NCI-H146 treated with DMSO at 0.1 percent for 48 hours (cell line): ENCODE data around the gene COX8A.
A peak's percentile ranks its signal among the peaks of the same experiment; 100 is the strongest.

Experiments
- DNase-seq: peaks from one replicate; lab custom pipeline; 2025; ENCODE audit not compliant: unreplicated experiment; lab: John Stamatoyannopoulos, UW

COX8A gene

GRCh38 chr11:64001484-64002420 is 27.3 kb downstream of the COX8A start:
- DNase-seq = no peak

- DNase-seq = no peak
Observed at GRCh38 chr11:64003807-64004589, 29.6 kb downstream of the COX8A start.

GRCh38 chr11:64004590-64004984 is 30.2 kb downstream of the COX8A start:
- no peak for DNase-seq

GRCh38 chr11:64005691-64006090 is 31.3 kb downstream of the COX8A start:
- DNase-seq = no peak

DNA sequence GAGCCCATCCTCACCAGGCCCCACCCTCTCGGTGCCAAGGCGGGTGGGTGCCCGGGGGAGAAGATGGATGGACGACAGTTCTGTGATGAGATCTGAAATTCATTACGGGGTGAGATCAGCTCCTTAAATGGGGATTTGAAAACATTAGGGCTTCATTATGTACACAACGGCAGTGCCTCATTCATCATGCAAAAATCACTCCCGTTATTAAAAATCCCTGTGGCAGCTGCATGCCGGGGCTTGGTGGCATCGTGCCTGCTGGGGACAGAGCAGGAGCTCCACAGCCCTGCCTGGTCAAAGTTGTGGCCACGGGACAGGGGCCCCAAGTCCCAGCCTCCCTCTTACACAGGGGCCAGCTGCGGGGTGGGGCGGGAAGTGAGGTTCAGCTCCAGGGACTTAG is 32.0 kb downstream of the COX8A start:
- no peak for DNase-seq

GRCh38 chr11:64007160-64007628 is 32.8 kb downstream of the COX8A start:
- DNase-seq = no peak

DNA sequence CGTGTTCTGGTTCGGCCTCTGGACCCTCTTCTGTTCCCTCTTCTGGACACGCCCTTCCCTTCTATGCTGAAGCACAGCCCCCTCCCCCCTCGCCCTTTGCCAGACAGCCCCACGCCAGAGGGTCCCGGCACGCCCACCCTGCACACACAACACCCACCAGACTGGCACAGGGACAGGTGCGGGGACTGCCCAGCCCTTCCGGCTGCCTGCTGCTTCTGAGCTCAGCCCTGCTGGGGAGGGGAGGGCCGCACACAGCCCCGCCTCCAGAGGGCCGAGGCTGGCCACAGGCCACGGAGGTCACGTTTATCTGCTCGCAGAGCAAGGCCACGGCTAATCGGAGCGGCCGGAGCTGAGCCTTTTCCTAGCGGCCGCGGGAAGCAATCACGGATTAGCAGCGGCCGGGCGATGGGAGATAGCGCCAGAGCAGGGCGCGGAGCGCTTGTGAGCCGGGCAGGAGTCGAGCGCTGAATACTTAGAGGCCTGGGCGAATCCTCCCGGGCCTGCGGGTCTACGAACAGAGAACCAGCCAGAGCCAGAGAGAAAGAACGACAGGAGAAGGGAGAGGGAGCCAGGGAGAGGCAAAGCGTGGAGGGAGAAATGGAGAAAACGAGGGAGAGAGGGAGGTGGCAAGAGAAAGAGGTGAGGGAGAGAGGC is 33.3 kb downstream of the COX8A start:
- DNase-seq = peak; percentile 77

DNA sequence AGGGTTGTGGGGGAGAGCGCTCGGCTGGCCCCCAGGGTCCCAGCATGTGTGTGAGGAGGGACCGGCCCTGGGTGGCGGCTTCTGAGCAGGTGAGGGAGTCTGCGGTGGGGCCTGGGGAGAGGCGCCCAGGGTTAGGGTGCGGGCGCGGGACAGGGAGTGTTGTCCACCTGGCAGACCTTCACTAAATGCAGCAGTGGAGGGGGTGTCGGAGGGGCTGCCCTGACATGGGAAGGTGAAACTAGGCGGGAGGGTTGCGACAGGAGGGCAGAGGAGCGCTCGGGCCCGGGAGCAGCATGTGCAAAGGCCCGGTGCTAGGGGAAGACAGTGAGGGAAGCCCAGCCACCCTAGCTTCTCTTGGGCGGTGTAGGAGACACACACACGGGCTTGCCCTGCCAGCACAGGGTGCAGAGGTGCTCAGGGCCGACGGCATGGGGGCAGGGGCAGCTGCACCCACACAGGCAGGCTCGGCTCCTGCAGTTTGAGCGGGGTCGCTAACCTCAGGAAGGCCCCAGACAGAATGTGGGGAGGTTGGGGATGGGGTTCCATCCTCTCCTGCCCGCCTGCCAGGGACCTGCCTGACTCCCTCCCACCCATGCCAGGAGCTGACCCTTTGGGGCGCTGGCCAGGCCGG is 34.0 kb downstream of the COX8A start:
- no peak for DNase-seq

DNA sequence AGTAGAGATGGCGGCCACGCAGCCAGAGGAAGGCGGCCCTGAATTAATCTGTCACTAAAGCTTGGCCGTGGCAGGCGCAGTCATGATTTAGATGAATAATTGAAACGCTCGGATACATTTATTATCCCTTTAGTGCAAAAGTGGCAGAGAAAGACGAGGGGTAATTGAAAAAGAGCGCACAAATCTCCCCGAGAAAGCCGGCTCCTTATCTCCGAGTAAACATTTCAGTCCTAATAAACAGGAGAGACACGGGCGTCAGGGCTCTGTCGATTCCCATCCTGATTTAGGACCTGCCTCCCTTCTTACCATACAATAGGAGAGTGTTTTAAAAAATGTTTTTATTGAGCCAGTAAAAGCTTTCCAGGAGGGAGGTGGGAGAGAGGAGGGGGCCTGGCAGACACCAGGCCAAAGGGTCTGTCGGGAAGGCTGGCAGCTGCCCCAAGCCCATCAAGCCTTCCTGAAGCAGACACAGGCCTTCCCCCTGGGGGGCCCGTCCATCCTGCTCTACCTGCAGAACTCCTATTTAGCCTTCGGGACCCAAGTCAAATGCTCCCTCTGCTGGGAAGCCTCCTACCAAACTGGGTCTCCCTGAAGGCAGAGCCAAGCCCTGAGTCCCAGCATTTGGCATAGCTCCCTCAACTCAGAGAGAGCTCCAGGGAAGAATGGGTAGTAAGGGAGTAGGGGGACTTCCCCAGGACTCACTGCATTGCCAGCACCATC is 34.7 kb downstream of the COX8A start:
- DNase-seq = no peak

GRCh38 chr11:64009710-64010109 is 35.3 kb downstream of the COX8A start:
- DNase-seq = no peak

GRCh38 chr11:64010783-64011182 is 36.4 kb downstream of the COX8A start:
- no peak for DNase-seq

DNA sequence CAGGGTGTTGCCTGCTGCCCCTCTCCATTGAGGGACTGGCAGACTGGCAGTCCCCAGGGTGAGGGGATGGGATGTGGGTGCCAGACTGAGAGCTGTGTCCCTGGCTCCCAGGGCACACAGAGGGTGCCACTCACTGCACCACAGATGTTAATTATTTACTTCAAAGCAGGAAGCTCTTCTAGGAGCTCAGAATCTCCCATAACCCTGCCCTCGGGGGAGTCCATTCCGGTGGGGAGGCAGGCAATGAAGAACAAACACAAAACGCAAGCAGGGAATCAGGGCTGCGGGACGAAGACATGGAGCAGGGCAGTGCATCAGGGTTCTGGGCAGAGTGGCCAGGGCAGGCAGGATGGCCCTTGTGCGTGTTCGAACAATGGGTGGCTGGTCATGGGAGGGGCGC is 37.0 kb downstream of the COX8A start:
- no peak for DNase-seq

DNA sequence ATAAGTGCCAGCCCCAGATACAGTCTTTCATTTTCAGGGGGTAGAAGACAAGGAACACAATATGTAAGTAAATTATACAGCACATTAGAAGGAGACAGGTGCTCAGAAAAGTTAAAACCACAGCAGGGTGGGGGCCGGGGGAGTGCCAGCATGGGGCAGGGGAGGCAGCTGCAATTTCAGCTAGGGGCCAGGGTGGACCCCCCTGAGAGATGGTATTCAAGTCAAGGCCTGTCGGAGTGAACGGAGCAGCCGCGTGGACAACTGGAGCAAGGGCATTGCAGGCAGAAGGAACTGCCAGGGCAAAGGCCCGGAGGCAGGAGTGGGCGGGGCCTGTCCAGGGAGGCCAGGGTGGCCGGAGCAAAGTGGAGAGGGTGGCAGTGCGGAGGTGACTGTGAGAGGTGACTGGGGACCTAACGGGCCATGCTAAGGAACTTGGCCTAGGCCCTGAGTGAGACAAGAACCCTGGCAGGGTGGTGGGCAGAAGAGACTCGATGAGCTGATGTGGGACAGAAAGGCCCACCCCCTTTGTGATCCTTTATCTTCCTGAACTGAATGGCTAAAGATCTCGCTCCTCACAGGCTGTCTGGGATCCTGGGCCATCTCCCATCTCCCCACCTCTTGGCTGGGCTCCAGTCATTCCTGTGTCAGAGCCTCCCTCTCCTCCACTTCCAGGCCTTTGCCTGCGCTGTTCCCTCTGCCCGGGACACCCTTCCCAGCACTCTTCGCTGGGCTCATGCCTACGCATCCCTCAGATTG is 38.9 kb downstream of the COX8A start:
- no peak for DNase-seq

DNA sequence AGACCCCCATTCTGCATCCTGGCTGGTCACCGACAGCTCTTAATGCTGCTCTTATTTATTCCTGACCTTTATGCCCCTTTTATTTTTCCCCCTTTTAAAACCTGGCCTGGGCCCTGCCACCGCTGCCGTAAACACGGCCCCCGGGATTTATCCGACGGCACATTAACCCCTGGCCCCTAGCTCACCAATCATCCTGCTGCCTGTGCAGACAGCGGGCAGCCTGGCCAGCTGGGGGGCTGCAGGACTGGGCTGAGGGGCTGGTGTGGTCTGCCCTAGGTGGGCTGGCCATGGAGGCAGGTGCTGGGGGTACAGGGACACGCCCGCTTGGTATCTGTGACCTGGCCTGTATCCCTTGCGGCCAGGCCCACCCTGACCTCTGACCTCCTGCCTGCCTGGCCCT is 39.9 kb downstream of the COX8A start:
- no peak for DNase-seq

DNA sequence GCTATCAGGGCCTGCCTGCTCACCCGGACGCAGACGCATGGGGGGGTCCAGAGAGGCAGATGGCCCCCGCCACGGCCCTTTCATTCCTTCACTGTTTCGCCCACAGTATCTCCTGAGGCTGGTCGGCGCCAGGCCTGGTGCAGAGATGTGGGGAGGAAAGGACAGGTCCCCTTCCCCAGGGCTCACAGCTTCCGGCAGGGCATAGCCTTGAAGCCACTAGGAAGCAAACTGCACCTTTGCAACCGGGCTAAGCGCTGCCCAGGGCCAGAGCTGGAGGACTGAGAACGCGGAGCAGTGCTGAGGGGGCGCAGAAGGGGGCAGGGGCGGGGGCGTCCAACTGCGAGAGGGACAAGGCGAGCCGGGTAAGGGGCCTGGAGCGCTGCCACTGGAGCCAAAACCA is 41.1 kb downstream of the COX8A start:
- no peak for DNase-seq

GRCh38 chr11:64015935-64016845 is 41.8 kb downstream of the COX8A start:
- no peak for DNase-seq

DNA sequence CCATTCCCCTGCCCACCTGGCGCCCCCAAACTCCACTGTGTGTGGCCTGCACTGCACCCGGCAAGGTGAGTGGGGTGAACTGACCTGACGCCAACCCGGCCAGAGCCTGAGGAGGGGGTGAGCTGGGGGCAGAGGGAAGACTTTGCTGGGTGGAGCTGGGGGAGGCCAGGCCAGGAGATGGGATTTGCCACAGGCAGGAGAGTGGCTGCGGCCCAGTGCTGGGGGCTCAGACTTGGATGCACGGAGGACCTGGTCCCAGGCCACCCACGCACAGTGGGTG is 43.5 kb downstream of the COX8A start:
- DNase-seq = no peak

- no peak for DNase-seq
Observed at GRCh38 chr11:64018310-64018709, 43.9 kb downstream of the COX8A start.
